Glomerular visceral epithelial cell (primary cell): Measurements from ENCODE around the gene LRRC37A3.
A peak's percentile ranks its signal among the peaks of the same experiment; 100 is the strongest.
"Not testable (repeated sequence)": the region's sequence is repeated elsewhere in the genome, so short reads cannot be mapped to it uniquely, and the experiment has no call there.

Source experiments
- DNase-seq: peaks from one replicate; pipeline ENCODE4 v3.0.0-alpha.2; 2016; ENCODE audit errors: extremely low spot score

LRRC37A3 gene

GRCh38 chr17:64834060-64834459 lies 85.2 kb downstream of the LRRC37A3 start:
- peak; percentile 31 for DNase-seq

GRCh38 chr17:64830631-64831040 lies 88.6 kb downstream of the LRRC37A3 start:
- not testable (repeated sequence) for DNase-seq

- not testable (repeated sequence) for DNase-seq
Measured at GRCh38 chr17:64829824-64830630, 89.3 kb downstream of the LRRC37A3 start.

- DNase-seq = not testable (repeated sequence)
Measured at GRCh38 chr17:64829068-64829467, 90.2 kb downstream of the LRRC37A3 start.

- DNase-seq = not testable (repeated sequence)
Measured at GRCh38 chr17:64818904-64819303, 100.4 kb downstream of the LRRC37A3 start.

- not testable (repeated sequence) for DNase-seq
Measured at GRCh38 chr17:64815833-64816198, 103.5 kb downstream of the LRRC37A3 start.

GRCh38 chr17:64814993-64815832 lies 104.1 kb downstream of the LRRC37A3 start:
- not testable (repeated sequence) for DNase-seq

- DNase-seq = peak; percentile 37
Measured at GRCh38 chr17:64808178-64808977, 110.9 kb downstream of the LRRC37A3 start.
